ENCODE results near the gene CCNC. TPM values are rescaled to one million over a fixed set of nuclear protein-coding genes. Genes with fewer than 3 reads are reported as not detected.
"Not testable (repeated sequence)": the region's sequence is repeated elsewhere in the genome, so short reads cannot be mapped to it uniquely, and the experiment has no call there.

CCNC gene
- total RNA-seq, 2 donors from 2014 or later: 44.2 to 45.5 TPM

GRCh38 chr6:99606656-99607415, 38.4 kb upstream of the CCNC start, which contains the start of gene PRDM13:
TSS of gene PRDM13 (plus strand) at chr6:99606833. CDS start at chr6:99607035, 202 bp downstream.
- Mint-ChIP-seq H3K36me3 (peaks cover 10% of the 10 kb centered on the region), H3K27me3 (peaks cover 39 to 66% of the 10 kb centered on the region in 2 donors), H3K27ac (no peak within 1 kb of the TSS), H3K4me1 (ENCODE audit: low read depth in 2 of 2) (peaks cover 44 to 52% of the 10 kb centered on the region in 2 donors), H3K9me3 (no peaks in the 10 kb centered on the region), H3K4me3 (no peak within 1 kb of the TSS)
- DNase-seq (ENCODE audit: low spot score) (no peak), ATAC-seq (no peak)

GRCh38 chr6:99605911-99606655, 37.6 kb upstream of the CCNC start:
- peaks cover 35 to 70% of the 10 kb centered on the region in 2 donors for H3K27me3 Mint-ChIP-seq
- no peak overlapping the region for H3K27ac Mint-ChIP-seq
- no peaks in the 10 kb centered on the region for H3K9me3 Mint-ChIP-seq
- peaks cover 10% of the 10 kb centered on the region for H3K36me3 Mint-ChIP-seq
- ATAC-seq (no peak), DNase-seq (ENCODE audit: low spot score) (no peak)
- H3K4me3 Mint-ChIP-seq: no peak overlapping the region
- peaks cover 36 to 45% of the 10 kb centered on the region in 2 donors for H3K4me1 Mint-ChIP-seq (ENCODE audit: low read depth in 2 of 2)

GRCh38 chr6:99605074-99605734, 36.7 kb upstream of the CCNC start:
- DNase-seq (ENCODE audit: low spot score): no peak
- peaks cover 34 to 76% of the 10 kb centered on the region in 2 donors for H3K27me3 Mint-ChIP-seq
- H3K4me3 Mint-ChIP-seq: peak overlapping the region; percentile 71
- no peaks in the 10 kb centered on the region for H3K9me3 Mint-ChIP-seq
- ATAC-seq: no peak
- H3K4me1 Mint-ChIP-seq (ENCODE audit: low read depth in 2 of 2): peaks cover 27 to 37% of the 10 kb centered on the region in 2 donors
- no peak overlapping the region for H3K27ac Mint-ChIP-seq
- peaks cover 10% of the 10 kb centered on the region for H3K36me3 Mint-ChIP-seq

- Mint-ChIP-seq H3K4me3 (peak overlapping the region; percentile 71), H3K9me3 (no peaks in the 10 kb centered on the region), H3K27me3 (peaks cover 33 to 78% of the 10 kb centered on the region in 2 donors), H3K4me1 (ENCODE audit: low read depth in 2 of 2) (peaks cover 22 to 33% of the 10 kb centered on the region in 2 donors), H3K36me3 (peaks cover 10% of the 10 kb centered on the region), H3K27ac (no peak overlapping the region)
- DNase-seq (ENCODE audit: low spot score) (no peak), ATAC-seq (no peak)
These were observed 36.0 kb upstream of the CCNC start for GRCh38 chr6:99604166-99605073.

GRCh38 chr6:99603421-99604165, 35.1 kb upstream of the CCNC start:
- DNase-seq (ENCODE audit: low spot score) (no peak), ATAC-seq (peak; percentile 58 to 66)
- Mint-ChIP-seq H3K36me3 (peaks cover 10% of the 10 kb centered on the region), H3K4me3 (peak overlapping the region; percentile 71), H3K27ac (no peak overlapping the region), H3K4me1 (ENCODE audit: low read depth in 2 of 2) (peaks cover 16 to 27% of the 10 kb centered on the region in 2 donors), H3K9me3 (no peaks in the 10 kb centered on the region), H3K27me3 (peaks cover 31 to 79% of the 10 kb centered on the region in 2 donors)

GRCh38 chr6:99602520-99603420, 34.3 kb upstream of the CCNC start:
- peak overlapping the region; percentile 59 for H3K4me3 Mint-ChIP-seq
- no peaks in the 10 kb centered on the region for H3K9me3 Mint-ChIP-seq
- ATAC-seq (peak; percentile 4 to 34), DNase-seq (ENCODE audit: low spot score) (no peak)
- no peak overlapping the region for H3K27ac Mint-ChIP-seq
- peaks cover 30 to 79% of the 10 kb centered on the region in 2 donors for H3K27me3 Mint-ChIP-seq
- peaks cover 10% of the 10 kb centered on the region for H3K36me3 Mint-ChIP-seq
- peaks cover 16 to 23% of the 10 kb centered on the region in 2 donors for H3K4me1 Mint-ChIP-seq (ENCODE audit: low read depth in 2 of 2)

GRCh38 chr6:99594696-99595095, 26.2 kb upstream of the CCNC start:
- not testable (repeated sequence) for H3K9me3 Mint-ChIP-seq; DNase-seq (ENCODE audit: low spot score); H3K4me3 Mint-ChIP-seq; ATAC-seq; H3K27ac Mint-ChIP-seq; H3K36me3 Mint-ChIP-seq
- H3K4me1 Mint-ChIP-seq (ENCODE audit: low read depth in 2 of 2): peaks cover 17 to 20% of the 10 kb centered on the region in 2 donors
- H3K27me3 Mint-ChIP-seq: peaks cover 52 to 88% of the 10 kb centered on the region in 2 donors

GRCh38 chr6:99592900-99593299, 24.4 kb upstream of the CCNC start:
- ATAC-seq: peak in 1 of 2 donors; percentile 55
- peaks cover 10% of the 10 kb centered on the region for H3K36me3 Mint-ChIP-seq
- peak overlapping the region; percentile 15 for H3K4me3 Mint-ChIP-seq
- DNase-seq (ENCODE audit: low spot score): no peak
- peaks cover 54 to 81% of the 10 kb centered on the region in 2 donors for H3K27me3 Mint-ChIP-seq
- H3K27ac Mint-ChIP-seq: no peak overlapping the region
- H3K9me3 Mint-ChIP-seq: no peaks in the 10 kb centered on the region
- H3K4me1 Mint-ChIP-seq (ENCODE audit: low read depth in 2 of 2): peaks cover 24 to 29% of the 10 kb centered on the region in 2 donors

- no peaks in the 10 kb centered on the region for H3K9me3 Mint-ChIP-seq
- H3K4me3 Mint-ChIP-seq: no peak overlapping the region
- peaks cover 52 to 74% of the 10 kb centered on the region in 2 donors for H3K27me3 Mint-ChIP-seq
- no peak overlapping the region for H3K27ac Mint-ChIP-seq
- ATAC-seq (no peak), DNase-seq (ENCODE audit: low spot score) (no peak)
- peaks cover 24 to 29% of the 10 kb centered on the region in 2 donors for H3K4me1 Mint-ChIP-seq (ENCODE audit: low read depth in 2 of 2)
- H3K36me3 Mint-ChIP-seq: peaks cover 10% of the 10 kb centered on the region
These were observed 23.4 kb upstream of the CCNC start for GRCh38 chr6:99591673-99592364.

- Mint-ChIP-seq H3K4me3 (no peak overlapping the region), H3K27me3 (peaks cover 50 to 70% of the 10 kb centered on the region in 2 donors), H3K9me3 (no peaks in the 10 kb centered on the region), H3K36me3 (peaks cover 10% of the 10 kb centered on the region), H3K27ac (no peak overlapping the region), H3K4me1 (ENCODE audit: low read depth in 2 of 2) (peaks cover 24 to 29% of the 10 kb centered on the region in 2 donors)
- ATAC-seq (no peak), DNase-seq (ENCODE audit: low spot score) (no peak)
These were observed 22.5 kb upstream of the CCNC start for GRCh38 chr6:99590728-99591672.

All from natural killer cell treated with Interleukin-12 subunit alpha and Interleukin-12 subunit beta and Interleukin-15 and Interleukin-18, amount 100 ng/mL, for 72 hours (primary cell).